Naive thymus-derived CD8-positive, alpha-beta T cell (primary cell): ENCODE data around the gene ADISSP. TPM values are rescaled to one million over a fixed set of nuclear protein-coding genes. Genes with fewer than 3 reads are reported as not detected.

Experiments used
- ATAC-seq, 2 donors: fragments of 150-1000 bp; cut with Tn5 transposase in 1 of 2; sonication (Bioruptor Pico), chemical (Tn5 transposase) in 1 of 2; 1 replicate in 1 of 2; 2 replicates in 1 of 2; pipeline ENCODE4 v1.10.0; 2021; ENCODE audit warnings: mild to moderate bottlenecking in 2 of 2, moderate library complexity in 2 of 2
- POLR2A ChIA-PET: fragments of 350-600 bp; sonication (Branson Sonifier 250); formaldehyde crosslinking; loops from one replicate; lab custom pipeline; 2021; ENCODE audit warnings: antibody characterized with exemption; lab: Charles Lee
- DNase-seq, 10 donors: peaks; one replicate each; pipeline versions ENCODE4 v3.0.0 to v3.0.0-alpha.2; 2020 to 2022
- H3K27ac Mint-ChIP-seq, 10 donors: one replicate each; pipeline ENCODE4 v1.8.0; 2020 to 2022; ENCODE audit warnings: mild to moderate bottlenecking in 10 of 10, mixed read lengths in 10 of 10, moderate library complexity in 4 of 10, inconsistent platforms in 1 of 10
- H3K27me3 Mint-ChIP-seq, 5 donors: one replicate each; pipeline ENCODE4 v1.8.0; 2021 to 2022; ENCODE audit warnings: mixed read lengths in 5 of 5
- H3K36me3 Mint-ChIP-seq, 3 donors: one replicate each; pipeline ENCODE4 v1.8.0; 2020 to 2022; ENCODE audit warnings: mixed read lengths in 3 of 3, mild to moderate bottlenecking in 2 of 3, inconsistent platforms in 1 of 3
- H3K4me1 Mint-ChIP-seq, 4 donors: one replicate each; pipeline ENCODE4 v1.8.0; 2021 to 2022; ENCODE audit warnings: mixed read lengths in 4 of 4
- H3K4me3 Mint-ChIP-seq, 10 donors: one replicate each; pipeline ENCODE4 v1.8.0; 2020 to 2022; ENCODE audit warnings: mild to moderate bottlenecking in 10 of 10, mixed read lengths in 10 of 10, moderate library complexity in 6 of 10, inconsistent platforms in 1 of 10
- H3K9me3 Mint-ChIP-seq, 9 donors: one replicate each; pipeline ENCODE4 v1.8.0; 2020 to 2022; ENCODE audit warnings: mixed read lengths in 9 of 9, mild to moderate bottlenecking in 3 of 9, inconsistent platforms in 1 of 9, moderate library complexity in 1 of 9
- polyA plus RNA-seq, 3 donors: library from polyadenylated mRNA; unstranded; fragments of 300-500 nt; fragmentation: Illumina TruSeq; gene quantifications; one replicate each; pipeline ENCODE4 v1.2.3, GENCODE V29; 2021
- total RNA-seq, 8 experiments: library from RNA in 2 of 8; stranded (reverse) in 2 of 8; gene quantifications; one replicate each; pipeline ENCODE4 v1.2.3 and lab custom pipeline; 2021 to 2026

Gene ADISSP
- total and polyA plus RNA-seq, 5 experiments from 2014 or later, result 17.6 to 32.4 (median 19.6) TPM

DNA sequence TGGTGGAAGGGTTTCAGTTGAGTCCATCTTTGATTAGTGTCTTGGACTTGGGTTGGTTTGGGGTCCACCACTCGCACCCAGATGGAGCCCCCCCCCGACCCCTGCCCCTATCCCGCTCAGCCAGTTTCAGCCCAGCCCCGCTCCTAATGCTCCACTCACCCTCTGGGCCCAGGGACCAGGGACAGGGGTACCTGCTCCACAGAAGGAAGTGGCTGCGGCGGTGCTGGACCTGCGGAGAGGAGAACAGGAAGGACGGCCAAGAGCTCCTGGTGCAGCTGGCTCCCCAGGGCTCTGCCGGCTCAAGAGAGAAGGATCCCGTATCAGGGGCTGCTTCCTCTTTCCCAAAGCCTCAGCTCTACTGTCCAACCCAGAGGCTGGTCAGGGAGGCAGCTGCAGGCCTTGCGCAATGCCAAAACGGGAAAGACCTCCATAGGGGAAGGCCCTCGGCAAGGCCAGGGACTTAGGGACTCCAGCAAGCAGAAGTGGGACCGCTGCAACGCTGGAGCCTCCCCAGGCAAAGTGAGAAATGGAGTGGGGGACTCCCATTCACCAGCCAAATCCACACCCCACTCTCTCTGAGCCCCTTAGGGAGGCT lies 55.2 kb downstream of the ADISSP start, which contains the start of gene SIGLEC1:
TSS of gene SIGLEC1 (minus strand) at position 322 of the 595 bp plus-strand sequence. CDS start 5,472 bp downstream, outside the sequence.
- Mint-ChIP-seq H3K27ac (peak within 1 kb of the TSS in 2 of 10 donors; percentile 24 to 79), H3K27me3 (peaks cover 0 to 14% (median 9%) of the 10 kb centered on the region in 5 donors), H3K4me3 (peak within 1 kb of the TSS in 1 of 10 donors; percentile 19), H3K36me3 (no peaks in the 10 kb centered on the region), H3K4me1 (peaks cover 0 to 5% (median 0%) of the 10 kb centered on the region in 4 donors), H3K9me3 (no peaks in the 10 kb centered on the region)
- peak in 1 of 10 donors; percentile 40 for DNase-seq
- no peak for ATAC-seq
- POLR2A ChIA-PET, result no interaction called here

DNA sequence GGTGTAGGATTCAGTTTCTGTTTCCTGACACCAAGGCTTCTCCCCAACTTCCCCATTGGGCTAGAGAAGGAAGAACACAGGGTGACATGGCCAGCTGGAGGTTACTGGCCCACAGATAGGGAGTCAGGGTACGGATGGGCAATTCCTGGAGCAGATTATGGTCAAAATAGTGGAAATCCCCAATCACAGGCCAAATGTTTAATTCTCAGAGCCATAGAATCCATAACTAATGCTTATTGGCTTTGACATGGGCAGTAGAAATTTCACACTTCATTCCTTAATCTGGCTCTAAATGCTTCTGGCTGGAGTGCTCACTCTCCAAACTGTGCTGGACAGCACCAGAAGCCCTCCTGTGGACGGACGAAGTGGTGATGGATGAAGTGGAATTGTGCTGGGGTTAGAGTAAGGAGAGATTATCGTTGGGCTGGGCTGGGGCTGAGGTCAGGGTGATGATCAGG lies 56.0 kb downstream of the ADISSP start:
- peaks cover 0 to 10% (median 3%) of the 10 kb centered on the region in 5 donors for H3K27me3 Mint-ChIP-seq
- no peaks in the 10 kb centered on the region for H3K36me3 Mint-ChIP-seq
- H3K27ac Mint-ChIP-seq, result peak overlapping the region in 1 of 10 donors; percentile 79
- no peaks in the 10 kb centered on the region for H3K9me3 Mint-ChIP-seq
- peak in 1 of 10 donors; percentile 36 for DNase-seq
- H3K4me3 Mint-ChIP-seq, result peak overlapping the region in 1 of 10 donors; percentile 19
- ATAC-seq, result no peak
- H3K4me1 Mint-ChIP-seq, result peaks cover 0 to 5% (median 0%) of the 10 kb centered on the region in 4 donors
- POLR2A ChIA-PET, result interaction anchor here (0.8 kb wide), 1 partner anchor 23 kb away, joined by 3 read pairs; no protein-coding TSS in a partner anchor

DNA sequence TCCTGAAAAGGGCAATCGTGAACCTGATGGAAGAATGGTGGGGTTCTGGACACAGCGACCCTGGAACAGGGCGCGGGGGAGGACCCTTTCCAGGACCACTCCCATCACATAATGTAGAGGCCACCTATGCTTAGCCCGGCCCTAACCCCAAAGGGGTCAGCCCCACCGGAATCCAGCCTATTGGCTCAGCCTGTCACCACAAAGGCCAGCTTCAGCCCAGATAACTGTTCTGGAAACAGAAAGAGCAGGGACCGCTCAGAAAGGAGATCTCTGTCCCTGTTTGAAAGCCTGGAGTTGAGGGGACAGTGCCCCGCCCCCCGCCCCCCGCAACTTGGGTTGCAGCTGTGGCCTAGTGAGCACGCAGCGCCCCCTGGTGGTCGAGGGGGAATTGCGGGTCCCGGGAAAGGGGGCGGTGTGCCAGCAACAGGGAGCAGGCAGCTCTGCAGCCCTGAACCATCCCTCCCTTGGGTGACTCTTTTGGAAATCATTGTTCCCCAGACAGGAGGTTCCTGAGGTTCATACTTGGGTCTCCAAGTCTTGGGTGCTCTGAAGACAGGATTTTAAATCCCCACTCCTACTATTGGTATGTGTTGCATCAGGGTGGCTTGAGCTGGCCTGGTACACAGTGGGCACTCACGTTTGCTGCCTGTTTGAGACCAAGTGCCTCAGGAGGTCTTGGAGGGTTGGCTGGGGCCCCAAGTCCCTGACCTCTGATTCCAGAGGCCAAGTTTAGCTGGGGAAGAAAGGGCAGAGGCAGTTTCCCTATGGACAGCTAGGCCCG lies 56.7 kb downstream of the ADISSP start:
- POLR2A ChIA-PET, result interaction anchor here (0.8 kb wide), 1 partner anchor 22 kb away, joined by 3 read pairs; no protein-coding TSS in a partner anchor
- Mint-ChIP-seq H3K27ac (no peak overlapping the region), H3K36me3 (no peaks in the 10 kb centered on the region), H3K4me1 (peaks cover 0 to 5% (median 0%) of the 10 kb centered on the region in 4 donors), H3K4me3 (no peak overlapping the region), H3K27me3 (peaks cover 0 to 9% (median 1%) of the 10 kb centered on the region in 5 donors), H3K9me3 (no peaks in the 10 kb centered on the region)
- DNase-seq, result peak; percentile 52 to 84 (median 72)
- ATAC-seq, result peak; percentile 59 to 67

DNA sequence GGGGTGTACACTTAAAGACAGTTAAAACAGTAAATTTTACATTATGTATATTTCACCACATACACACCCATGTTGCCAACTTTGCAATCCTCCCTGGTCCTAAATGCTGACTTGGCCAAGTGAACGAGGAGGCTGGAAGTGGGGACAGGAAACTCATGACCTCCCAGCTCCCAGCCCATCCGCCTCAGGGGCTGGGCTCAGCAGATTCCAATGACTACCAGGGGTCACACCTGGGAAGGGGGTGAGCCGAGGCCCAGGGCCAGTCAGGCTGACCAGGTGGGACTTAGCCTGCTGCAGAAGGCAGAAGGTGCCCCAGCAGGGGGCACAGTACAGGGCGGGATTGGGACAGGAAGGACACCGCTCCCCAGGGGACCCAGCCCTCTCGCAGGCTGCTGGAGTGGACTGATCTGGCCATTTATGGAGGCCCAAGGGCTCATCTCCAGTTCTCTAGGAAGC lies 57.5 kb downstream of the ADISSP start:
- H3K9me3 Mint-ChIP-seq, result no peaks in the 10 kb centered on the region

DNA sequence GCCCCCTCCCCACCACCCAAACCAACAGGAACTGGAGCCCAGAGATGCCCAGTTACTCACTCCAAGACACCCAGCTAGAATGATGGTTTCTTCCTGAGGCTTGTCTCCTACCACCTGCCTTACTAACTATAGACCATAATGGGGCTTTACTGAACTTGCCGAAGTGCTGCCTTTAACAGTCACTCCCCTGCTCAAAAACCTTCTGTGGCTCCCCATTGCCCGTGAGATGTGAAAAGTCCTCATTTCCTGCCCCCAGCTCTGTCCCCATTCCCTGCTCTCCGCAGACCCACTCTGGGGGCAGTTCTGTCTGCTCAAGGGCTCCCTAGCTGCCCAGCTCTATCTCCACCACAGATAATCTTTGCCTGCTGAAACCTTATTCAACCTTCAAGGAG lies 60.0 kb downstream of the ADISSP start:
- H3K4me1 Mint-ChIP-seq, result peaks cover 0 to 3% (median 0%) of the 10 kb centered on the region in 4 donors
- no peaks in the 10 kb centered on the region for H3K36me3 Mint-ChIP-seq
- peak in 1 of 10 donors; percentile 27 for DNase-seq
- POLR2A ChIA-PET, result no interaction called here
- peaks cover 0 to 14% (median 1%) of the 10 kb centered on the region in 5 donors for H3K27me3 Mint-ChIP-seq
- H3K9me3 Mint-ChIP-seq, result no peaks in the 10 kb centered on the region
- peak overlapping the region in 2 of 10 donors; percentile 51 to 64 for H3K27ac Mint-ChIP-seq
- H3K4me3 Mint-ChIP-seq, result no peak overlapping the region
- no peak for ATAC-seq

More for the DNA sequence above, 57.5 kb downstream of the ADISSP start:
- peak in 1 of 10 donors; percentile 57 for DNase-seq
- no peak overlapping the region for H3K27ac Mint-ChIP-seq
- ATAC-seq, result no peak
- H3K36me3 Mint-ChIP-seq, result no peaks in the 10 kb centered on the region
- POLR2A ChIA-PET, result no interaction called here
- no peak overlapping the region for H3K4me3 Mint-ChIP-seq
- H3K27me3 Mint-ChIP-seq, result peaks cover 0 to 9% (median 1%) of the 10 kb centered on the region in 5 donors
- H3K4me1 Mint-ChIP-seq, result peaks cover 0 to 5% (median 0%) of the 10 kb centered on the region in 4 donors

DNA sequence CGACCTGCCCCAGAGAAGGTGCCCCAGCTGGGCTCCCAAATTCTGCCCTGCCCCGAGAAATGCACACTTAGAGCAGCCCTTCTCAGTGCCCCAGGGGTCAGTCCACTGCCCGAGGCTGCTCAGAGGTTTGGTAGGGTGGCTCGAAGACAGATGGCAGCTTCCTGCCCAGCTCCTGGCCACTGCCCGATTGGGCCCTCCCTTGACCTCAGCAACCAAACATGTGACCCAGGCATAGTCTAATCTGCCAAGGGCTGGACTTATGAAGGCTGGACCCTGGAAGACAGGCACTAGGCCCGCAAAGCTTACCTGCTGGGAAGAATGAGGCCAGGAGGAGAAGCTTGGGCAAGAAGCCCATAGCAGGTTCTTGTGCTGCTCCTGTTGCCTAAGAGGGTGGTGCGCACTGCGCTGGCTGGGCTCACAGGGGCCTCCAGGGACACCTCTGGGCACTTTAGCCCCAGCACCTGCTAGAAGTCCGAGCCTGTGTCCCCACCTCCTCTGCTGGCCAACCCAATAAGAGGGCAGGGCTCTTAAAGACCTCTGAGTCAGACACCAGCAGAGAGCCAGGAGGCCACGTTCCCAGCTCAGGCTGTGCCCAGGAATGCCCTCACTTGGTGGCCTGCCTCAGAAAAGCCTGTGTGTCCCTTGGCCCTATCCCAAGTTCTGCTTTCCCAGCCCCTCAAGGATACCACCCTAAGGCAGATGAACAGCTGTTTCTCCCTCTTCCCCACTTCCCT lies 60.6 kb downstream of the ADISSP start:
- H3K36me3 Mint-ChIP-seq, result no peaks in the 10 kb centered on the region
- H3K4me3 Mint-ChIP-seq, result no peak overlapping the region
- H3K27me3 Mint-ChIP-seq, result peaks cover 0 to 12% (median 1%) of the 10 kb centered on the region in 5 donors
- H3K27ac Mint-ChIP-seq, result no peak overlapping the region
- POLR2A ChIA-PET, result no interaction called here
- H3K4me1 Mint-ChIP-seq, result peaks cover 0 to 3% (median 0%) of the 10 kb centered on the region in 4 donors
- peak in 1 of 10 donors; percentile 52 for DNase-seq
- no peaks in the 10 kb centered on the region for H3K9me3 Mint-ChIP-seq
- no peak for ATAC-seq

DNA sequence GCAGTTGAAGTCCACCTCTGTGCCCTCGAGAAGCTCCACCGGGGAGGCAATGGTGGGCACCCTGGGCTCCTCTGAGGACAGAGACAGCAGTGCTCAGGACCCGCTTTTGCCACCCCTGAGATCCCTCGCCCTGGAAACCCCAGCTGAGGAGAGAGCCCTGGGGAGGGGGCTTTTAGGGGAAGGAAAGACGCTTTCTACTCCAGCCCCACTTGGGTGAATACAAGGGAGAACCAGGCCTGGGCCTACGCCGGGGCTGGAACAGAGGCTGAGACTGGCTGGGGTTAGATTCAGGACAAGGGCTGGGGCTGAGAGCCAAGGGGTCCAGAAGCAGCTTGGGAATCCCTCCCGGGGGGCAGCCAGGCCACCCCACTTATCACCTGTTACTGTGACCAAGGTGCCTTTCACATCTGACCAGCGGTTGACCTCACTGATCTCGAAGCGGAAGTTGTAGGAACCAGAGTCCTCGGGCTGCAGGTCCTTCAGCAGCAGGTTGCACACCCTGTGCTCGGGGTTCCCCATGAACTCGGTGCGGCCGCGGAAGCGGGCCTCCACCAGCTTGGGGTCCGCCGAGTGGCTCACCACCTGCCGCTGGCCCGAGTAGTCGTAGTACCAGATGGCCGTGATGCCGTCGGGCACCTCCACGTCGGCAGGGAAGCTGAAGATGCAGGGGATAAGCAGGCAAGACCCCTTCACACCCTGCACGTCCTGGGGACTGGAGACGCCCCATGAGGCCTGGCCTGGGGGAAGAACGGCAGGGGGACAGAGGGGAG lies 61.4 kb downstream of the ADISSP start:
- POLR2A ChIA-PET, result no interaction called here
- ATAC-seq, result no peak

DNA sequence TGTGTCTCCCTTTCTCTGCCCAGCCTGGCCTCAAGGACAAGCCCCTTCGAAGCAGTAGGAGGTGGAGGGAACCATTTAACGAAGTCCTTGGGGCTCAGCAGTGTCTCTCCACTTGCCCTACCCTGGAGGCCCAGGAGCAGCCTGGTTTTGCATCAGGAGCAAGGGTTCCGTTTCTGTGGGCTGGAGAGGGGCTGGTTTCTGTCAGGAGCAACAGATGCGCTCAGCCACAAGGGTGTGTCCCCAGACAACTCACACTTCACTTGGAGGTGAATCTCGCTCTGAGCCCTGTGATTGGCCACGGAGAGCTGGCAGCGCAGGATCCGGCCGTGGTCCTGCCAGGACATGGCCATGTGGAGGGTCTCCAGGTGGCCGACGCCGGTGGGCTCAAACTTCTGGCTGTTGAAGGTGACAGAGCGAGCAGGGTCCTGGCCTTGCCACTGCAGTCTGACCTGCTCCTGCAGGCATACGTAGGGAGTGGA lies 62.0 kb downstream of the ADISSP start:
- ATAC-seq, result no peak
- Mint-ChIP-seq H3K27me3 (peaks cover 0 to 4% (median 0%) of the 10 kb centered on the region in 5 donors), H3K27ac (peak overlapping the region in 1 of 10 donors; percentile 17), H3K4me1 (peaks cover 0 to 3% (median 0%) of the 10 kb centered on the region in 4 donors), H3K4me3 (no peak overlapping the region), H3K9me3 (no peaks in the 10 kb centered on the region), H3K36me3 (no peaks in the 10 kb centered on the region)
- POLR2A ChIA-PET, result no interaction called here
- DNase-seq, result peak in 1 of 10 donors; percentile 34

More for the DNA sequence above, 61.4 kb downstream of the ADISSP start:
- DNase-seq, result peak in 1 of 10 donors; percentile 64
- H3K27ac Mint-ChIP-seq, result no peak overlapping the region
- peaks cover 0 to 3% (median 0%) of the 10 kb centered on the region in 4 donors for H3K4me1 Mint-ChIP-seq
- no peaks in the 10 kb centered on the region for H3K9me3 Mint-ChIP-seq
- no peaks in the 10 kb centered on the region for H3K36me3 Mint-ChIP-seq
- H3K4me3 Mint-ChIP-seq, result no peak overlapping the region
- peaks cover 0 to 4% (median 0%) of the 10 kb centered on the region in 5 donors for H3K27me3 Mint-ChIP-seq

DNA sequence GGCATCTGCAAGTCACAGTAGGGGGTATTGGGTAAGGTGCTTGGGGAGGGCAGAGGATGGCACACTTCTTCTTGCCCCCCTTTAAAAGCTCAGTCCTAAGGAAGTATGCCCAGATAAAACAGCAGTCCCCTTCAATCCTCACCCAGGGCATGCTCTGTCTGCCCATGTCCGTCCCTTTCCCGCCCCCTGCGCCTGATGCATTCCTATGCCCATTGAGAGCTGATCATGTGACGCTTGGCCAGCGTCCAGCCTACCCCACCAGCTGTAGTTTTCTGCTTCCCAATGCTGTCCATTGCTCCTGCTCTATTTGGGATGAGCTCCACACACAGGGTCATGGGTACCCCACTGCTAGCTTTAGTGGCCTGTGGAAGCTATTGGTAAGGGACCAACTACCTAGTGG lies 63.5 kb downstream of the ADISSP start:
- Mint-ChIP-seq H3K27me3 (peaks cover 0 to 4% (median 0%) of the 10 kb centered on the region in 5 donors), H3K9me3 (no peaks in the 10 kb centered on the region), H3K27ac (no peak overlapping the region), H3K36me3 (no peaks in the 10 kb centered on the region), H3K4me1 (peaks cover 0 to 2% (median 0%) of the 10 kb centered on the region in 4 donors), H3K4me3 (no peak overlapping the region)
- DNase-seq, result peak in 1 of 10 donors; percentile 16
- no peak for ATAC-seq
- POLR2A ChIA-PET, result no interaction called here
